ENCODE measurements around the gene SPOP.

GRCh38 chr17:49717371-49717861 is 39.5 kb upstream of the SPOP start:
- TF ChIP-seq PKNOX1 (IDR thresholded peaks at IDR 0.05) (no peak), FOXK2 (IDR thresholded peaks at IDR 0.05) (no peak), CTBP1 (IDR thresholded peaks at IDR 0.05; ENCODE audit: borderline replicate concordance) (no peak), FOXM1 (IDR thresholded peaks at IDR 0.05; ENCODE audit: borderline replicate concordance) (no peak), ARNT (IDR thresholded peaks at IDR 0.05) (no peak), SP1 (IDR thresholded peaks at IDR 0.05) (no peak)
